GM23248 (cell line): ENCODE data around the gene TBC1D14. TPM values are rescaled to one million over a fixed set of nuclear protein-coding genes. Genes with fewer than 3 reads are reported as not detected.

Source experiments
- DNase-seq: peaks from one replicate; pipeline ENCODE4 v3.0.0-alpha.2; 2015
- H2AFZ ChIP-seq: fragments of 200-600 bp; sonication (generic); 2 replicates; pipeline ENCODE4 v1.6.1; 2016; ENCODE audit warnings: antibody characterized with exemption
- H3F3A ChIP-seq: fragments of 200-600 bp; sonication (generic); 2 replicates; pipeline ENCODE4 v1.6.1; 2016; ENCODE audit warnings: mild to moderate bottlenecking, antibody characterized with exemption, mixed run types; ENCODE audit not compliant: insufficient read depth
- H3K27ac ChIP-seq: fragments of 200-600 bp; sonication (generic); 2 replicates; pipeline ENCODE4 v1.5.1; 2016; ENCODE audit warnings: mild to moderate bottlenecking
- H3K27me3 ChIP-seq: fragments of 200-600 bp; sonication (generic); replicated peaks from 2 replicates; pipeline ENCODE4 v1.6.1; 2016; ENCODE audit warnings: mild to moderate bottlenecking; ENCODE audit not compliant: insufficient read depth
- H3K36me3 ChIP-seq: fragments of 200-600 bp; sonication (generic); 2 replicates; pipeline ENCODE4 v1.6.1; 2016; ENCODE audit warnings: low read depth, mild to moderate bottlenecking
- H3K4me1 ChIP-seq: fragments of 200-600 bp; sonication (generic); 2 replicates; pipeline ENCODE4 v1.6.1; 2016; ENCODE audit warnings: mild to moderate bottlenecking; ENCODE audit not compliant: insufficient read depth
- H3K4me2 ChIP-seq: fragments of 200-600 bp; sonication (generic); one replicate; pipeline ENCODE4 v1.6.1; 2016; ENCODE audit warnings: mild to moderate bottlenecking; ENCODE audit not compliant: unreplicated experiment
- H3K4me3 ChIP-seq: fragments of 200-600 bp; sonication (generic); 2 replicates; pipeline ENCODE4 v1.5.1; 2016; ENCODE audit warnings: mild to moderate bottlenecking
- H3K79me2 ChIP-seq: fragments of 200-600 bp; sonication (generic); 2 replicates; pipeline ENCODE4 v1.6.1; 2016; ENCODE audit warnings: mild to moderate bottlenecking; ENCODE audit not compliant: insufficient read depth
- H3K9ac ChIP-seq: fragments of 200-600 bp; sonication (generic); 2 replicates; pipeline ENCODE4 v1.6.1; 2016; ENCODE audit warnings: mild to moderate bottlenecking
- H3K9me2 ChIP-seq: fragments of 200-600 bp; sonication (generic); 2 replicates; pipeline ENCODE4 v1.6.1; 2016; ENCODE audit warnings: mixed run types, mild to moderate bottlenecking, moderate library complexity; ENCODE audit not compliant: insufficient read depth
- H3K9me3 ChIP-seq: fragments of 200-600 bp; sonication (generic); one replicate; pipeline ENCODE4 v1.6.1; 2017; ENCODE audit warnings: low read depth
- H4K20me1 ChIP-seq: fragments of 200-600 bp; sonication (generic); 2 replicates; pipeline ENCODE4 v1.6.0; 2016; ENCODE audit not compliant: insufficient read depth
- EZH2 ChIP-seq: fragments of 200-600 bp; sonication (generic); IDR thresholded peaks from 2 replicates; pipeline ENCODE4 v1.6.1; 2018; ENCODE audit warnings: antibody characterized with exemption, mild to moderate bottlenecking; ENCODE audit not compliant: insufficient read depth, poor library complexity, severe bottlenecking
- EZH2phosphoT487 ChIP-seq: fragments of 200-600 bp; sonication (generic); IDR thresholded peaks from 2 replicates; pipeline ENCODE4 v1.6.1; 2018; ENCODE audit warnings: antibody characterized with exemption, moderate library complexity, mild to moderate bottlenecking, low read depth; ENCODE audit not compliant: insufficient read depth
- WGBS, 2 experiments: methylation state at CpG; one replicate each; pipeline ENCODE4 v1.1.6; 2015 to 2017; ENCODE audit warnings: low lambda C conversion rate in 2 of 2, low coverage in 1 of 2; ENCODE audit errors: missing lambda C conversion rate in 2 of 2; 5-methylcytosine and 5-hydroxymethylcytosine counted together
- in situ Hi-C: fragments of 300-500 bp; cut with MboI; formaldehyde crosslinking; loops from 2 replicates; pipeline ENCODE4 v1.15.0; 2020
- polyA plus RNA-seq: library from polyadenylated mRNA; unstranded; fragments of >200 nt; fragmentation: Nextera tagmentation; extraction: Ambion mirVana; gene quantifications from 2 replicates; pipeline ENCODE4 v1.2.1, GENCODE V29; 2016
- total RNA-seq: library from RNA; depleted of rRNA; stranded (reverse); fragments of >200 nt; shearing (Covaris generic); gene quantifications from 2 replicates; pipeline ENCODE4 v1.2.3, GENCODE V29; 2014

The TBC1D14 gene
- total and polyA plus RNA-seq, 2 experiments from 2014 or later = 20.4 to 39.1 TPM

DNA sequence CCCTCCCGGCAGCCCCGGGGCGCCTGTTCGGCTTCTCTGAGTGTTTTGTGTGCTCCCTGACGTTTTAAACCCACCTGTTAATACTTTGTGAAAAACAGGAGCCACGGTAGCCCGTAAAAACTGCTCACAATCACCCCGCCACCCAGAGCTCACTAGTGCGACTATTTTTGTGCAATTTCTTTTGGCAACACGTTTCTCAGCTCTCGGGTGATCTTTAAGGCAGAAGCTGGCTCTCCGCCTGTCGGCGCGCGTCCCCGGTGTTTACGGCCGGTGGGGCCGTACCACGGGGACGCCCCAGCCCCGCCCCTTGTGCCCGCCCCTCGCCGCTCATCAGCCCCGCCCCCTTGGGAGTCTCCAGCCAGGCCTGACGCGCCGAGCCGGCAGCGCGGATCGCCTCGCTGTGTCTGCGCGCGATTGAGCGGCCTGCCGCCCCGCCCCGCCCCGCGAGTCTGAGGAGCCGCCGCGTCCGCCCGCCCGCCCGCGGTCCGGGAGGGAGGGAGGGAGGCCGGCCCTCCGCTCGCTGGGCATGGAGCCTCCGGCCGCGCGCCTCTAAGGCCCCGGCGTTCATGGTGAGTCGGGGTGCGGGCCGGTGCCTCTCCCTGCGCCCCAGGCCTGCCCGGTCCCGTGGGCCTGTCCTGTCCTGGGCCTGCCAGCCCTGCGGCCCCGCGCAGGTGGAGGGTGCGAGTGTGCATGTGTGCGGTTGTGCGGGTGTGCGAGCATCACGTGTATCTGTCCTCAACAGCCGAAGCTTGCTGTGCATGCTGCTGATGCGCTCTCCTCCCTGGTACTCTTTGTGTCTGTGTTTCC is 77.4 kb downstream of the TBC1D14 start:
- TF ChIP-seq EZH2phosphoT487 (no peak), EZH2 (no peak)
- Histone ChIP-seq H3K4me2 (peak overlapping the region; percentile 94), H3K27ac (peak overlapping the region; percentile 88), H2AFZ (peak overlapping the region; percentile 88), H3K4me3 (peak overlapping the region; percentile 96), H3K79me2 (peaks cover 61% of the 10 kb centered on the region), H3F3A (peaks cover 42% of the 10 kb centered on the region), H3K36me3 (no peaks in the 10 kb centered on the region), H3K9me2 (no peaks in the 10 kb centered on the region), H3K27me3 (no peaks in the 10 kb centered on the region), H3K9me3 (no peaks in the 10 kb centered on the region), H4K20me1 (no peaks in the 10 kb centered on the region), H3K9ac (peak overlapping the region; percentile 89), H3K4me1 (peaks cover 34% of the 10 kb centered on the region)
- peak; percentile 99 for DNase-seq
- in situ Hi-C loops = no loop called here
- 0 to 1% methylated on average over 20 to 37 of the region's 78 CpGs for WGBS, 2 experiments

DNA sequence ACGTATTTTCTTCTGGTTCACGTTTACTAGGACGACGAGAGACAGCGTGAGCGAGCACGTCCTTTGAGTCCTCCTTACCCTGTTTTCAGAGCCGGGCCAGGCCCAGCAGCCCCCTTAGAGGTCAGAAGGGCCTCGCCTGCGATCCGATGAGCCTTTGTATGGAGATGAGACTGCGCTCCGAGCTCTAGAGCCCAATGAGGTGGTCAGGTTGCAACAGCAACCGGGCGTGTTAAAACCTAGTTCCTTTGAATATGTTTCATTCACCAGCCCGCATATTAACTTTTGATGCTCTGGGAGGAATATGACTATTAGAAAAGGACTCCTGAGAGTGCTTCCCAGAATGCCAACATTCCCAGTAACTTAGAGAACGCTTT is 77.9 kb downstream of the TBC1D14 start:
- Histone ChIP-seq H3K79me2 (peaks cover 67% of the 10 kb centered on the region), H3K27ac (peak overlapping the region; percentile 75), H3K9me3 (no peaks in the 10 kb centered on the region), H3K4me1 (peaks cover 40% of the 10 kb centered on the region), H3K4me3 (peak overlapping the region; percentile 96), H3K9ac (peak overlapping the region; percentile 89), H4K20me1 (no peaks in the 10 kb centered on the region), H3K27me3 (no peaks in the 10 kb centered on the region), H3K4me2 (peak overlapping the region; percentile 91), H3K9me2 (no peaks in the 10 kb centered on the region), H3F3A (peaks cover 42% of the 10 kb centered on the region), H2AFZ (peak overlapping the region; percentile 88), H3K36me3 (no peaks in the 10 kb centered on the region)
- in situ Hi-C loops = no loop called here
- peak; percentile 76 for DNase-seq
- TF ChIP-seq EZH2phosphoT487 (no peak), EZH2 (no peak)
- WGBS, 2 experiments = 1% methylated on average over 17 of the region's 17 CpGs

DNA sequence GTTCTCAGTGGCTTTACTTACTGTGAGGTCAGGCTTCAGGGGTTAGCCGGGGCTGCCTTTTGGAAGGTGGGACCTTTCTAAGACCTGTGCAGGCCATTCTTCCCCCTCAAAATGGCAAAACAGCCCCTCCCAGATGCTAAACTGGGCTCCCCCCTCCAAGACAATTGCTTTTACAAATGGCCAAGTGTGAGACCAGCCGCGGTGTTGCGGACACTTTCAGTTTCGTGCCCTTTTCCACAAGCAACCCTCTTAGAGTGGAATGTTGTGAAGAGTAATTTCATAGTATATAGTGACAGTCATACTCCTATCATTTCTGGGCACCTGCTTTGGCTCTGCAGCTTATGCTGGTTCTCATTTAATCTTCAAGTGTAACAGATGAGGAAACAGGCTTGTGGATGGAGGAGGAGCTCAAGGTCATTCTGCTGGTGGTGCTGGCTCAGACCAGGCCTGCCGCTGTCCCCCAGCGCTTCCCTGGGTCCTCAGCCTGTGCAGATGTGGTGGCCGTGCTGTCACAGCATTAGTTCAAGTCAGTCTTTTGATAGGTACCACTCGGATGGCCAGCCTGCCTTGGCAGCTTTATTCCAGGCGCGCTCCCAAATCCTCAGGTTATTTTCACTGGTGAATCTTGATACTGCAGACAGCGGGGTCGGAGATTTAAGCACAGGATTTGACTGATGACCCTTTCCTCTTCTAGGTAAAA is 78.5 kb downstream of the TBC1D14 start:
- H2AFZ ChIP-seq = peak overlapping the region; percentile 88
- peak overlapping the region; percentile 89 for H3K9ac ChIP-seq
- H4K20me1 ChIP-seq = no peaks in the 10 kb centered on the region
- DNase-seq = peak; percentile 41
- H3K9me2 ChIP-seq = no peaks in the 10 kb centered on the region
- H3K4me3 ChIP-seq = peak overlapping the region; percentile 96
- H3K9me3 ChIP-seq = no peaks in the 10 kb centered on the region
- in situ Hi-C loops = no loop called here
- peak overlapping the region; percentile 75 for H3K27ac ChIP-seq
- no peaks in the 10 kb centered on the region for H3K36me3 ChIP-seq
- TF ChIP-seq EZH2phosphoT487 (no peak), EZH2 (no peak)
- peaks cover 43% of the 10 kb centered on the region for H3K4me1 ChIP-seq
- H3F3A ChIP-seq = peaks cover 42% of the 10 kb centered on the region
- peak overlapping the region; percentile 91 for H3K4me2 ChIP-seq
- peaks cover 73% of the 10 kb centered on the region for H3K79me2 ChIP-seq
- H3K27me3 ChIP-seq = no peaks in the 10 kb centered on the region
- 39 to 45% methylated on average over 13 of the region's 13 CpGs for WGBS, 2 experiments

DNA sequence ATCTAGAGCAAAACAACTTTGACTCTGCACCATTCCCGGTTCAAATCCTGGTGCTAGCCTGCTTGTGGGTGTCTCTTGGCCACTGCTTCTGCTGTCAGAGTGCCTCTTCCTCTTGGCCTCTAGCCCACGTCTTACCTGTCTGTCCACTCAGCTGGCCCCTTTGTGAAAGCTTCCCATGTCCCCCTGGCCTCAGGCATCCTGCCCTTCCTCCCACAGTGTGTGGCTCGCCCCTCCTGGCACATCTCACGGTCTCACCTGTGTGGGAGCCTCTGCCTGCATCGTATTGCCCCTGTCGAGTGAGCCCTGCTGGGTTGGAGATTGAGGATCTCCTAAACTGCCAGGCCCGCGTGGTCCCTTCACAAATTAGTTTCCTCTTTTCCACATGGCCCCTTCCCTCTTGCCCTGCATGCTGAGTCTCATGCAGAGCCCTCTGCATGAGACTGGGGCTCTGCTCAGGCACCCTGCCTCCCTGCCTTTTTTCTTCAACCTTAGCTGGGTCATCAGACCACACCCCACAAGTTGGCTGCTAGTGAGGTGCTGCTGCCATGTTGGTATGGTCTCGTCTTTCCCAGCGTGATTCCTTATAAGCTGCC is 79.8 kb downstream of the TBC1D14 start:
- peaks cover 81% of the 10 kb centered on the region for H3K79me2 ChIP-seq

More for the DNA sequence above, 79.8 kb downstream of the TBC1D14 start:
- Histone ChIP-seq H3K9me3 (no peaks in the 10 kb centered on the region), H3K27me3 (no peaks in the 10 kb centered on the region), H3K36me3 (0 out of 2 replicates have a peak, but pooled peaks cover 2% of the 10 kb centered on the region), H3K4me1 (peaks cover 47% of the 10 kb centered on the region), H4K20me1 (no peaks in the 10 kb centered on the region), H3K9me2 (no peaks in the 10 kb centered on the region), H2AFZ (no peak overlapping the region), H3K9ac (no peak overlapping the region), H3F3A (peaks cover 42% of the 10 kb centered on the region), H3K4me3 (no peak overlapping the region), H3K27ac (no peak overlapping the region), H3K4me2 (no peak overlapping the region)
- WGBS, 2 experiments = 88 to 90% methylated on average over 10 of the region's 10 CpGs
- DNase-seq = no peak
- no peak for TF ChIP-seq EZH2
- TF ChIP-seq EZH2phosphoT487 = no peak
- in situ Hi-C loops = no loop called here
